Activated CD4-positive, alpha-beta T cell treated with anti-CD3 and anti-CD28 coated beads for 48 hours (primary cell): Measurements from ENCODE around the gene LRRC3B.
"Not testable (repeated sequence)": the region's sequence is repeated elsewhere in the genome, so short reads cannot be mapped to it uniquely, and the experiment has no call there.

Source experiments
- DNase-seq: peaks from one replicate; pipeline ENCODE4 v3.0.0-alpha.2; 2020

The LRRC3B gene, protein sequence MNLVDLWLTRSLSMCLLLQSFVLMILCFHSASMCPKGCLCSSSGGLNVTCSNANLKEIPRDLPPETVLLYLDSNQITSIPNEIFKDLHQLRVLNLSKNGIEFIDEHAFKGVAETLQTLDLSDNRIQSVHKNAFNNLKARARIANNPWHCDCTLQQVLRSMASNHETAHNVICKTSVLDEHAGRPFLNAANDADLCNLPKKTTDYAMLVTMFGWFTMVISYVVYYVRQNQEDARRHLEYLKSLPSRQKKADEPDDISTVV

DNA sequence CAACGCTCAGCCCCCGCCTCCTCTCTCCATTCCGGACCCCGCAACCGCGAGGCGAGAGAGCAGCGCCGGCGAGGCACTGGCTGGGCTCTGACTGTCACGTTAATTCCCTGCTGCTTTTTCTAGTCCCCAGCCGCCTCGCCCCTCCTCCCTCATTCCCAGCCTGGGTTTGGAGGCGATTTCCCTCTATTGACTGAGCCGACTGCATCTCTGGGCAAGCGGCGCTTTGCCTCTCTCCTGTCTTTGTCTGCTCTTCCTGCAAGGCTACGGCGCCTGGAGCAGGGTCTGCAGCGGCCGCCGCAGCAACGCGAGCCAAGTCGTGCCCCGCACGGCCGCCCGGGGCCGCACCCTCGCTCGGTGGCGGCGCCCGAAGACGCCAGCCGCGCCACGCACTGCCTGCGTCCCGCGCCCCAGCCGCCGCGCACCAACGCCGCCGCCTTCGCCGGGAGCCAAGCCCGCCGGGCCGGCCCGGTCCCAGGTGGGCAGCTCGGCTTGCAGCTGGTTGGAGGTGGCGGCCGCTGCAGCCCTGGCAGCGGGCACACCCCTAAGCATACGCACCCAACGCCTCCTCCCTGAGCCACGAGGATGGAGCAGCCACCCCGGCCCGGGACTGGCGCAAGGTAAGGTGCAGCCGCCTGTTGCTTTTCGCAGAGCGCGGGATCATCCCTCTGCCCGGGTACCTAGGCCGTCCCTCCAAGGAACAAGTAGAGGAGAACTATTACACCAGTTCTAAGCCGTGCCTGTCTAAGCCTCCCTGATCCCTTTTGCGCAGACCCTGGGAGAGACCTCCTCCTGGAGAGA, at the start of gene LRRC3B:
Gene LRRC3B (plus strand): TSS at position 152 of the 798 bp plus-strand sequence. CDS start 86,901 bp downstream, outside the sequence.
- no peak for DNase-seq

DNA sequence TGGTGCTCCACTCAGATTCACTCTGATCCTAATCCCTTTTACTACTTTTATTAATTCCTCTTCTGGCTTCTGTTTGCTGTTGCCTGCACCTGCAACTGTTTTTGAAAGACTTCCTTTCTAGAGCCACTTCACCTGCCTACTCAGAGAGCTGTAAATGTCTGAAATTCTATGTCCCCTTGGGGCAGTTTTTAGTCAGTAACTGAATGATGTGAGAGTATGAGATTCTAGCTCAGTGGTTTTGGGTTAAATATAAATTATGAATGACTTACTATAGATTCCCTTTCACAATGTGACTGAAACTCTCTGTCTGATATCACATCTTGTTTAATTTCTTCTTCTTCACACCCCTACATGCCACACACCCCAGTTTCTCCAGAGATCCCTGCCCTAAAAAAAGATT, 47.8 kb upstream of the LRRC3B start:
- DNase-seq, result no peak

DNA sequence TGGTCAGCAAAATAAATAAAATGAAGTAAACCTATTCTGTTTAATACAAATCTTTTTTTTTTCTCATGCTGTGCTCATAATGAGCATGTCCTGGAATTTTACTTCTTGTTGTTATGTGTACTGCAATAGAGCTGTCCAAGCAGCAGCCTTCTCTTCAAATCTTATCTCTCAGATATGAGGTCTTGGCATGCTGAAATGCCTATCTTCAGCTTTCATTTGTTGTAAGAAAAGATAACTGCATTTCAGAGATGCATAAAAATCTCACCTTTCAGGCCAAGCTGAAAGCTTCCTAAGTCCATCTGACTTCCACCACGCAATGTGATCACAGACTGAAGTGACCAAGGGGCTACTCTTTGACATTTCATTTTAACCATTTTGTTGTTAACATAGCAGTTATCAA, 43.5 kb upstream of the LRRC3B start:
- DNase-seq, result no peak

DNA sequence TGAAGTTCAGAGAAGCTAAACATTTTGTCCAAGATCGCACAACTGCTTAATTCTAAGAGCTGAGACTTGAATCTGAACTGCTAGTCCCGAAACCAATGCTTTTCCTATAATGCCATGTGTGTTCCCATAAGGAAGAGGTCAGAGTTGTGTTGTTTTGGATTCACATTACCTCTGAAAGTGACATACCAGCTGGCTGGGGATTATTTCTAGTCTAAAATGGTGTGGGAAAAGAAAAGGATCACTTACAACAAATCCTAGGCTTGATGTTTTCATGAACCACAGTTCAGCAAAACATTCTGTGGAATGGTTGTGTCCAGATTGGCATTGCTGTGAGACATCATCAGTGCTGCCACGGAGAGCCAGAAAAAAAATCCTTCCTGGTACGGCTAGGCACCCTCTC, 35.0 kb upstream of the LRRC3B start:
- DNase-seq, result no peak

DNA sequence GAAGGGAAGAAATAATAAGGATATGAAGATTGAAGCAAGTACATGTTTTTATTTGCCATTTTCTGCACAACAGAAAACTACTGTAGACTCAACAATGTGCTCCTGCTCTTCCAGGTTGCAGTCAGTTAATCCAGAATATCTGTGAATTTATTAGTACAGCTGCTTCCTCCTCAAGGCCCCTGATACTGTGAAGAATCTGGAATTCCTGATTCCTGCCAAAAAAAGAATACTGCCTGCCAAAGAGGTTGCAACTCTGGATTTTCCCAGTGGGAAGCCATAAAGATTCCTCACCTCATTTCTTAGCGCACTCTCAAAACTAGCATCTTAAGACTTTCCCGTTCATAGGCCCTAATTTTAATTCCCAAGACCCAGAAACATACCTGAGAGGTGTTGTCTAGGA, 33.6 kb upstream of the LRRC3B start:
- DNase-seq, result no peak

DNA sequence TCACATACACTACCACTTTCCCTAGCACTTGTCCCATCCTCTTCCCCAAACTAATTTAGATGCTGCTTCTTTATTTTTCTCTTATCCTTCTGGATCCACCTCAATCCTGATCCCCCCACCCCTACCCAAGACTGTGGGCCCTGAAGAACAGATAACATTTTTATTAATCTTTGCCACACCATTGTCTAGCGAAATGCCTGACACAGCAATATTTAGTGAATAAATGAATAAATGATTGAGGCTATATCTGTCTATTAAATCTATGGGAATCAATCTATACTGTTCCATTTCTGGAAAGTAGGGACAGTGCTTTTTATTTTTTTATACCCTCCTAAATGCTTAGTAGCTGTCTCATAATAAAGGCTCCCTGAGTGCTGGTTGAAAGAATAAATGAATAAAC, 32.9 kb upstream of the LRRC3B start:
- no peak for DNase-seq

DNA sequence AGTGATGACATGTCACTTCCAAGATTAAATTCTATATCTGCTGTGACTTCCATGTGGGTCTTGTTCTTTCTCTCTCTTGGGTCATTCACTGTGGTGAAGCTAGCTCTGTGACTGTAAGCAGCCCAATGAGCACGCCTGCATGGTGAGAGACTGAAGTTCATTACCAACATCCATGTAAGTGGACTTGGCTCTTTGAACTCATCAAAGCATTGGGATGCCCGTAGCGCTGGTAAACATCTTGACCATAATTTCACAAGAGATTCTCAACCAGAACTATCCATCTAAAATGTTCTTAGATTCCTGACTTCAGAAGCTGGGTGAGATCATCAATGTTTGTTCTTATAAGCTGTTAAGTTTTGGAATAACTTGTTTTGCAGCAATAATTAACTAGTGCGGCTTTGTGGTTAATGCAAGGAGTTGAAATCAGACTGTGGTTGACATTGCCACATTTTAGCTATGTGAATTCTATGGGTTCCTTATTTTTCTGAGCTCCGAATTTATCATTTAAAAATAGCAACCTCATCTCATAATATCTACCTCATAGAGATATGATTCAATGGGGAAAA, 31.6 kb upstream of the LRRC3B start:
- no peak for DNase-seq

DNA sequence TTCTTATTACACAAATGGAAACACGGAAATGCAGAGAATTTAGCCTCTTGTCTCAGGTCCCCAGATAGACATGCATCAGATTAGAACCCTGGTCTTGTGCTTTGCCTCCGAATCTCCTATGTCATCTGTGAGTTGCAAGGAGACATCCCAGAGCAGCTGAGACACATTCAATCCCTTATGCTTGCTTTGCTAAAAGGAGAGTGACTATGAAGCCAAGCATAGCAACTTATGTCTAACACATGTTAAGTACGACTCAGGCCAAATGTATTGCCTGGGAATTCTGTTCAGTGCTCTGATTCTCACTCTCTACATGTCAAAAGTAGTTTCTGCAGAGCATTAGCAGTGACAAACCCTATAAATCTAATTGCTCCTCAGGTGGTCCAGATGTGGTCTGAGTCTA, 30.6 kb upstream of the LRRC3B start:
- no peak for DNase-seq

DNA sequence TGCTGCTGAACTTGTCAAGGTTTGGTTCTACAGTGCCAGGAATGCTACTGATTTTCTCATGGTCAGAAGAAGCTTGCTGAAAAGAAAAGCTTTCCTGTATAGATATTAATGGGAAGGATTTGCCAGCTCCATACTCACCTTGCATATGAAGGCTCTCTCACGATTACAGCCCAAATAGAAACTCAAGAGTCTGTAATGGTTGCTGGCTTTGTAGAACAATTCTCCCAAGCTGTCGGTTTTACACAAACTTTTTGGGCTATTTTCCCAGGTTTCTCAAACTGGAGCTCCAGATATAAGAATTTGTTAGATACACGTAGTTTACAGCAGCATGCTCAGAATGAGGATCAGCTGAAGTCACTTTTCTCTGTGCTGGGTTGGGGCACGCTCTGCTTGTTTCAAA, 30.1 kb upstream of the LRRC3B start:
- DNase-seq, result no peak

DNA sequence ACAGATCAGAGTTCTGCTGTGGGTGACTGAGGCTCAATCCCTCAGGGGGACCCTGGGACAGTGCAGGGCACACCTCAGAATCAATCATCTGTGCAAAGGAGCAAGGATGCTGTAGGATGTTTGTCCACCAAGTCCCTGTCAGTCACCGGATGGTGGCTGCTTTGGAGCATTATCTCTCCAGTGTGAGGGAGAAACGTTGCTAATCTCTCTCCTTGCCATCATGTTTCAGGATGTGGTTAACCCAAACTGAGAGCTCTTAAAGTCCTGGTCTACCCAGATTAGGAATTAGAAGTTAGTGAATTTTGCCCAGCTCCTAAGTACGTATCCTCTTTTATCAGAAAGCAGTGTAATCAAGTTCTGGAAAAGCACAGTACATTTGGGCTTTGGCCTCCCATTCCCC, 26.2 kb upstream of the LRRC3B start:
- no peak for DNase-seq

DNA sequence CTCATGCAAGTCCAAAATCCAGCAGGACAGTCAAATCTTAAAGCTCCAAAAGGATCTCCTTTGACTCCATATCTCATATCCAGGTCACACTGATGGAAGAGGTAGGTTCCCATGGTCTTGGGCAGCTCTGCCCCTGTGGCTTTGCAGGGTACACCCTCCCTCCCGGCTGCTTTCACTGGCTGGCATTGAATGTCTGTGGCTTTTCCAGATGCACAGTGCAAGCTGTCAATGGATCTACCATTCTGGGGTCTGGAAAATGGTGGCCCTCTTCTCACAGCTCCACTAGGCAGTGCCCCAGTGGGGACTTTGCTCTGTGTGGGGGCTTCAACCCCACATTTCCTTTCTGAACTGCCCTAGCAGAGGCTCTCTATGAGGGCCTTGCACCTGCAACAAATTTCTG, 19.3 kb upstream of the LRRC3B start:
- DNase-seq, result not testable (repeated sequence)

DNA sequence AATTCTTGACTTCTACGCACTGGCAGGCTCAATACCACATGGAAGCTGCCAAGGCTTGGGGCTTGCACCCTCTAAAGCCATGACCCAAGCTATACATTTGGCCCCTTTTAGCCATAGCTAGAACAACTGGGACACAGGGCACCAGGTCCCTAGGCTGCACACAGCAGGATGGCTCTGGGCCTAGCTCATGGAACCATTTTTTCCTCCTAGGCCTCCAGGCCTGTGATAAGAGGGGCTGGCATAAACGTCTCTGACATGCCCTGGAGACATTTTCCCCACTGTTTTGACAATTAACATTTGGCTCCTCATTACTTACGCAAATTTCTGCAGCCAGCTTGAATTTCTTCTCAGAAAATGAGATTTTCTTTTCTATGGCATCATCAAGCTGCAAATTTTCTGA, 18.8 kb upstream of the LRRC3B start:
- DNase-seq, result not testable (repeated sequence)

DNA sequence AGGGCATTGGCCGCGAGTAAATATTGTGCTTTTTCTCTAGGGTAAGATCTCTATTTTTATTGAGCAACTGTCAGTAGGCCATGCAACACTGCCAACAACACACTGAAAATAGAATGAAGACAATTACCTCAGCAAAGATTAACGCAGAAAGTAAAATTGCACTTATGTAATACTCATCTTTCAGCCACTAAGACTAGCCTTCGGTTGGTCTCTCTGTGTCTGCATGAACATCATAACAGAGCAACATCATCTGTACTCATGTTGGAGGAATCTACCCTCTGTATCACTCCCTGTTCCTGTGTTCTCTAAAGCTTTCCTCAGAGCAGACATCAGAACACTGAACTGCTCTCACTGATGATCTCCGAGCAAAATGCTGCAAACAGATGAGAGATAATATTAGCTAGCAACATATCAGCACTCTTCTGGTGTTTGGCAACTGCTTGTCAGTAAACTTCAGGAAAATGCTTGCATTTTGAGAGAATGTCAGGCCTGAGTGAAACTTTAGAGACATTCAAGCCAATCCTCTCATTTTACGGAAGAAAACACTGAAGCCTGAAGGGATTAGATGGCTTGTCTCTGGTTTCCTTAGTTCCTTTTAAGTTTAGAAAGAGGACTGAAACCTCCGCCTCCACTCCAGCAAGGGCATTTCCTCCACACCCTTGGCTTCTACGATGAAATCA, 8.4 kb upstream of the LRRC3B start:
- no peak for DNase-seq

DNA sequence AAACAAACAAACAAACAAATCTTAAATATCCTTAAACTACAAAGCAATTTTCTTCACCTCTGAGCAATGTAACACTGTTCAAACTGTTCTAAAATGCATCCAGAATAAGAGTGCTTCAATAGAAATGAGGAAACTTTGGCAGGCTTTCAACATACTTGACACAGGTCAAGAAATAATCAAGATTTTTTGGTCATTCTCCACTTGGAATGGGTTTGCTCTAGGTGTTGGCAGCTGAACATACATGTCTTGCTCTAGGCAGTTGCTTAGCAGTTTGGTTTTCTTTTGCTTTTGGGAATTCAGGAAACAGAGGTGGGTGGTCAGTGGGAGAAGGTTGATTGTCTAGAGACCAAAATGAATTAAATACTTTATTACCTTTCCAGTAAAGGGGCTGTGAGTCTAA, 1.4 kb upstream of the LRRC3B start:
- DNase-seq, result no peak

DNA sequence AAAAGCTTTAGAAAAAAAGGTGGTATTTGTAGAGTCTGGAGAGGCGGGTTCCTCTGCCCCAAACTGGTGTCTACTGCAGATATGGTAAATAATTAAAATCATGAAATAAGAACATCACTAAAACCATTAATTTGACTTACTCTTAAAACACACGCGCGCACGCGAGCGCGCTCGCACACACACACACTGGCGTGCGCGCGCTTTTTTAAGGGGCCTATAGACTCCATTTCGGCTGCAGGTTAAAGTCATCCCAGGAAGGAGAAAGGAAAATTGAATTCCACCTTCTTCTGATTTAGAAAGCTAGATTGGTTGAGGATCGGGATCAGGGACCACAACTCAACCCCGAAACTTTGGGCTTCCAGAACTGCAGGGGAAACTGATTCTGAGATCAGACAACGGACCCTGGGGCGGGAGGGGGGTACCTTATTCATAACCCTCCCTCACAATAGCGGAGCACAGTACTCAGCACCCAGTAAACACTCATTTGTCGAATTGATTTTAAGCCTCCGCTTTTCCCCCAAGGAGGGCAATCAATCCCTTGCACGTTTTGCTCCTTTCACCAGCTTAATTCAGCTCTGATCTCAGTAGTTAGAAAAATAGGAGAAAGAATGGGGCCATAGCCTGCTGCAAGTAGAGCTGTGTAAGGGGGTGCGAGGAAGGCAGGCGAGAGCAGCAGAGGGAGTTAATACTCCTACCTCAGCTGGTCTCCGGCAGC, 509 bp upstream of the LRRC3B start:
- DNase-seq, result no peak

DNA sequence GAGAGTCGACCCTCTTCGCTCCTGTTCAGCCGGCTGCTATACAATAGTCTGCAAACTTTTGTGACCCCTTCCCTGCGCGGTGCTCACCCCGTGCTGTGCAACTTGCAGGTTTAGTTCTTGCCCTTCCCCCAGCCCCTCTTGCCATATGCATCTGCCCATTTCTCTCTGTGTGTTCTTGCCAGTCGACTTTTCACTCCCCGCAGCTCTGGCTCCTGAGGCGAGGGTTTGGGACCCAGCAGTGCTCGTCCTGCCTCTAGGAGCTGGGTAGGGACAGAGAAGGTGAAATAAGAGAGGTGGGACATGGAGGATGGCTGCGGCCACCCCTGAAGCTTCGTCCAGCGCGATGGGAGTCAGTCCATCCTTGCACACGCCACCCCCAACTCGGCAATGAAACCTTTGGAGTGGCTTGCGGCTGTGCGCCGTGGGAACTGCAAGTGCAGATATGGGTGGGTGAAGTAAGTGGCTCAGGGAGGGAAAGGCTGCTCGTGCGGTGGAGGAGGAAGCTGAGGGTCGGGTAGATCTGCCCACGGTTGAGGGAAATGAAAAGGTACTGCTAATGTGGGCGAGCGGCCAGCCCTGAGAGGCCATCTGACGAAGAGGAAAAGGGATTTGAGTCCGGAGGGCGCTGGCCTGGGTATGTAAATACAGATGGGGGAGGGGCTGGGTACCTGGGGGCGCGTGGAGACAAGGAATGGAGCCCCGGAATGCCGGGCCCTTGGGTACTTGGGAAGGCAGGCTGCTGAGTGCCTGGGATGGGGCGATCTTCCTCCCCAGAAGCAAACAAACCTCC, 1.0 kb downstream of the LRRC3B start:
- DNase-seq, result no peak

DNA sequence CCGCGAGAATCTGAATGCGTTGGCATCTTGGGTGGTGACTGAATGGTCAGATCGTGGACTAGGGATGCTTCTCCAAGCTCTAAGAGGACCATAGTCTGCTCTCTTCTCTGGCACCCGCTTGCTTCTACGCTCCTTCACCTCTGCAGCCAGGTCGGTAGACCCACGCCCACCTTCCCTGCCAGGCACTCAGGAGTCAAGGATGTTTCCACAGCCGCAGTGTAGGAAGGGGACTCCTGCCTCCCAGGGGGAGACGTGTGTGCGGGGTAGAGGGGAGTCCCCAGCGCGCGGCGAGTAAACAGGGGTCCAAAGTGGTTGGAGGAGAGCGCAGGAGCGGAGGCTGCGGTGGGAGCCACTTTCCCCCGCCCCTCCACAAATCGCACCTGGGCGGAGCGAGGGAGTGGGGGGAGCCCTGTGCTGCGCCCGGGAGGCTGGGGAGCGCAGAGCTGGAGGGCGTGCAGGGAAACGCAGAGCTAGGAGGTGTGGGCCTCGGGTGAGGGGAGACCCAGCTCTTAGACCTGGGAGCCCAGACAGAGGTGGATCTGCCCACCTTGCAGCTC, 1.7 kb downstream of the LRRC3B start:
- no peak for DNase-seq

DNA sequence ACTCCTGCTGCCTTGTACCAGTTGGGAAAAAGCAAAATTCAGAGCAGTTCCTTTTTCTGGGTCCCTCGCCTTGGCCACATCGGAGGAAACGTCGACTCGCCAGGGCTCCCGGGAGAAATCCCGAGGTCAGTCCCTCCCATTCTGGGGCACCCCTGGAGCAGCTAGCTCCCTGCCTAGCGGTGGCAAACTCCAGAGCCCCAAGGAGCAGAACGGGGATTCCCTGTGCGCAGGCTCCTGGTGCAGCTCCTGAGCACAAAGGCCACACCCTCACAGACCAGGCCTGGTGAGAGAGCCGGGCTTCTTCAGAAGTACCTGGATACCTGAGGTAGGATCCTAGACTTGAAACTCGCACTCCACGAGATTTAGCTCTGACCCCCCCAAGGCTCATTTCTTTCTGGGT, 2.6 kb downstream of the LRRC3B start:
- no peak for DNase-seq

DNA sequence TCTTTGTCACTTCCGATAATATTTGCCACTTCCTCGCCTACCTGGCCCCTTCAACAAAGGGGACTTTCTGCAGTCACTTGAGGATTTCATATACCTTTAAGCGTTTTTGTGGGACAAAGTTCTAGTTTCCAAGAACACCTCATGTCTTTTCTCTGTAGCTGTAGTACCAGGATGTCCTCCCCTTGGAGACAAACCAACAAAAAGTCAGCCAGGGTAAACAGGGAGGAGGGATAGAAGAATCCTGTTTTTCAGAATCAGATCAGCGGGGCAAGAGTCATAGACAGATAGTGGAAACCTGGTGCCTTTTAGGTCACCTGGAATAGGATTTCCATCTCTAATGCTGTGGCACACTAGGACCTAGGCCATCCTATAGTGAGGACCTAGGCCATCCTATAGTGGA, 4.5 kb downstream of the LRRC3B start:
- DNase-seq, result no peak

DNA sequence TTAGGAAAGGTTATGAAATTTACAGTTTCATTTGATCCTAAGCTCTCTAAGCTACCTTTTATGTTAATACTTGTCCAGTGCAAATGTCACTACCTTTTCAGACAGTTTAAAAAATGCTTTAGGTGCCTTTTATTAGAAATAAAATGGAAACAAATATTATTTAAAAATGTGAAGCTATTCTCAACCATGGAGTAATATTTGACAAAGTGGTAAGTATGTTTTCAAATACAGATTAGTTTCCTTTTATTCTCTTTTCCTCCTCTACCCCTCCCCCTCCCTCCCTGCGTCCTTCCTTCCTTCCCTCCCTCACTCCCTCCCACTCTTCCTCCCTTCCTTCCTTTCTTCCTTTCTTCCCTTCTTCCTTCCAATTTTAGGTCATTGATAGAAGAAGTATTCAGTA, 6.3 kb downstream of the LRRC3B start:
- no peak for DNase-seq

DNA sequence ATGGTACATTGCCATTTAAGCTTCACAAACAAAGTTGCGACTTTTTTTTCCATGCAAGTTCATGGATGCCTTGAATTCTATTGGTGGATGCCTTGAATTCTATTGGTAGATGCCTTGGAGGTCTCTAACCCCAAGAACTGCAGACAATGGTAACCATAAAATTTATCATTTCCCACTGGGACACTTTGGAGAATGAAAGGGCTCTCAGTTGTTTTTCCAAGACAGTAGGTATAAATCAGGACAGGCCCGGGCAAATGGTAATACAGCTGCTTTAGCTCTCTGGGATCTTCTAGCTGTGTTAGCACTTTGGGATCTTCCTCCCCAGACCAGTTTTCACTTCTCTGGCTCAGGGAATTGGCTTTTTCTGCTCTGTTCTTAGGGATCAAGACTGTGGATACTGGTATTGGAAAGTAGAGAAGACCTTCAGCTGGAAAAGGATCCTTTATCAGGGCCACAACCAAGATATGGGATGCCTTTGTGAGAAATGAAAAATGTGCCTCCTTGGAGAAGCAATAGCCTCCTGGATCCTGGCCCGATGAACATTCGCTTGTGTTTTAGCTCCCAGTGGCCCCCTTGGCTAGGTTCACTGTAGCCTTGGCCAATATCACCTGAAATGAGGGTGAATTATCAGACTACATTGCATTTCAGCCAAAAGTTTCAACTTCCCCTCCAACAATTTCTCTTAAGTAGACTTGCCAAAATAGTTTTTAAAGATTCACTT, 8.3 kb downstream of the LRRC3B start:
- no peak for DNase-seq
